ENCODE results near the gene OR6X1.

The OR6X1 gene, protein sequence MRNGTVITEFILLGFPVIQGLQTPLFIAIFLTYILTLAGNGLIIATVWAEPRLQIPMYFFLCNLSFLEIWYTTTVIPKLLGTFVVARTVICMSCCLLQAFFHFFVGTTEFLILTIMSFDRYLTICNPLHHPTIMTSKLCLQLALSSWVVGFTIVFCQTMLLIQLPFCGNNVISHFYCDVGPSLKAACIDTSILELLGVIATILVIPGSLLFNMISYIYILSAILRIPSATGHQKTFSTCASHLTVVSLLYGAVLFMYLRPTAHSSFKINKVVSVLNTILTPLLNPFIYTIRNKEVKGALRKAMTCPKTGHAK

DNA sequence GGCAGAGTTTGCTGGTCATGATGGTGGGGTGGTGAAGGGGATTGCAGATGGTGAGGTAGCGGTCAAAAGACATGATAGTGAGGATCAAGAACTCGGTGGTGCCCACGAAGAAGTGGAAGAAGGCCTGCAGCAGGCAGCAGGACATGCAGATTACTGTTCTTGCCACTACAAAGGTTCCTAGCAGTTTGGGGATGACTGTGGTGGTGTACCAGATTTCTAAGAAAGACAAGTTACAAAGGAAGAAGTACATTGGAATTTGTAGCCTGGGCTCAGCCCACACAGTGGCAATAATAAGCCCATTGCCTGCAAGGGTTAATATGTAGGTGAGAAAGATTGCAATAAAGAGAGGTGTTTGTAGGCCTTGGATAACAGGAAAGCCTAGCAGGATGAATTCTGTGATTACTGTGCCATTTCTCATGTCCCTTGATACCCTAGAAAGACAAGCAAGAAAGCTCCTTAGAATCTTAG is at the start of gene OR6X1:
Gene OR6X1, minus strand, starts transcription at position 418 of the 468 bp plus-strand sequence. Its CDS starts 0 bp downstream, at position 418.
- DNase-seq, result no peak

DNA sequence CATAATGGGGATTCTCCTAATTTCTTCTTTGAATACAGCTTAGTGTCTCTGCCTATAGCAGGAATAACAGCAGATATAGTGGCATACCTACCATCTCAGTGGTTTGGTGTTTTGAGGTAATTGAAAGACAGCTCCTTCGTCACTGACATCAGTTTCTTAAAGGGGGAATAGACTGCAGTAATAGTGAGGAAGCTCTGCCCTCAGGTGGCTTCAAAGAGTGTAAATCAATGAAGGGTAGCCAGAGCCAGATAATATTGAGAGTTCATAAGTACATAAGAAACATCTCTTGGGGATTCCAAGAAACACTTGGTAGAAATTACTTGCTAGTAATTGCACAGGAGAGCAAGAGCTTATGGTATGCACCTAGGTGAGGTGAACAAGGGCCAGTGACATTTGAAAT is 47.4 kb upstream of the OR6X1 start:
- DNase-seq, result no peak

- peak in 1 of 2 experiments; percentile 4 for DNase-seq
Observed at GRCh38 chr11:123800036-123800435, 45.7 kb upstream of the OR6X1 start.

DNA sequence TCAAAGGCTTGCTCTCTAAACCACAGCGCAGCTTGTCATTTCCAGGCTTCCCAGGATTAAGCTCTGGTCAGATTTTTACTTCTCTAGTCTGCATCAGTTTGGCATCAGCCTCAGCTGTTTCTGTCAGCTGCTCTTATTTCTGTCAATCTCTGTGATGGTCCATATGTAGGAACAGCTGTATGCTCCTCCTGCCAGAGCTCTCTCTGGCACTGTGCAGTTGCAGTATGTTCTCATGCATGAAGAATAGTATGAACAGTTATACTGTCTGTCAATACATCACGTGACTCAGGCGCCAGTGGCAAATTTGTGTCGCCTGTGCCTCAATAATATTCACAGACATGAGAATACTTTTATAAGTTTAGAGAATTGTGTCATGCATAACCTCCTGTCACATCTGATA is 45.1 kb upstream of the OR6X1 start:
- peak; percentile 20 to 75 for DNase-seq

GRCh38 chr11:123798513-123799252 is 44.4 kb upstream of the OR6X1 start:
- DNase-seq, result no peak

DNA sequence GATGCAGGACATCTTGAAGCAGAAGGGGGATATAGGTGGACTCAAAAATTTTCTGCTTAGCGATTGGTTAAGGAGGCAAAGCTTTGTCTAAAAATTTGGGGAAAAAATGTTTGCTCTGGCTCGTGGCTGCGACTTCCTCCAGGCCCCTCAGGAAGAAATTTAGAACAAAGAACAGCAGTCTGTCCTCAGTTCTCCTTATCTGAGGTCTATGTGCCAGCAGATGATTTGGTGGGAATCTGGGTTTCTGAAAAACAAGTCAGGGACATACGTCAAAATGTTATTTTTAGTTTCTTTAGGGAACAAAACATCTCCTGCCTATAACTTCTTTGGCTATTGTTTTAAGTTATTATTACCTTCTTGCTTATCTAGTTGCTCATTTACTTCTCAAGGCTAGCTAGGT is 43.8 kb upstream of the OR6X1 start:
- DNase-seq, result no peak

GRCh38 chr11:123797541-123797940 is 43.2 kb upstream of the OR6X1 start:
- DNase-seq, result no peak

GRCh38 chr11:123797114-123797513 is 42.8 kb upstream of the OR6X1 start:
- DNase-seq, result no peak

GRCh38 chr11:123796226-123796625 is 41.9 kb upstream of the OR6X1 start:
- no peak for DNase-seq

DNA sequence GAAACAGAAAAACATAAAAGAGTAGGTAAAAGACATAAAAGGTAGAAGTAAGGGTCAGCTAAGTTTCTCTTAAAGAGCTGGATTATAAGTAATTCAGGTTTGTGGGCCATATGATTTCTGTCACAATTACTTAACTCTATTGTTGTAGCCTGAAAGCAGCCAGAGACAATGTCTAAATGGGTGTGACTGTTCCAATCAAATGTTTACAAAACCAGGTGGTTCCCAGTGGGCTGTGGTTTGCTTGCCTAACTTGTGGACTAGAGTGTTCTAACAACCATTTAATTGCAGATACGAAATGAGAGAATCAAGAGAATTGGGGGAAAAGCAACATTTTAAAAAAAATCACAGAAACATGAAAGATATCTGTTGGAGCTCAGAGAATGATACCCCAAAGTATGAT is 29.2 kb upstream of the OR6X1 start:
- DNase-seq, result no peak

GRCh38 chr11:123778511-123778910 is 24.2 kb upstream of the OR6X1 start:
- DNase-seq, result no peak

DNA sequence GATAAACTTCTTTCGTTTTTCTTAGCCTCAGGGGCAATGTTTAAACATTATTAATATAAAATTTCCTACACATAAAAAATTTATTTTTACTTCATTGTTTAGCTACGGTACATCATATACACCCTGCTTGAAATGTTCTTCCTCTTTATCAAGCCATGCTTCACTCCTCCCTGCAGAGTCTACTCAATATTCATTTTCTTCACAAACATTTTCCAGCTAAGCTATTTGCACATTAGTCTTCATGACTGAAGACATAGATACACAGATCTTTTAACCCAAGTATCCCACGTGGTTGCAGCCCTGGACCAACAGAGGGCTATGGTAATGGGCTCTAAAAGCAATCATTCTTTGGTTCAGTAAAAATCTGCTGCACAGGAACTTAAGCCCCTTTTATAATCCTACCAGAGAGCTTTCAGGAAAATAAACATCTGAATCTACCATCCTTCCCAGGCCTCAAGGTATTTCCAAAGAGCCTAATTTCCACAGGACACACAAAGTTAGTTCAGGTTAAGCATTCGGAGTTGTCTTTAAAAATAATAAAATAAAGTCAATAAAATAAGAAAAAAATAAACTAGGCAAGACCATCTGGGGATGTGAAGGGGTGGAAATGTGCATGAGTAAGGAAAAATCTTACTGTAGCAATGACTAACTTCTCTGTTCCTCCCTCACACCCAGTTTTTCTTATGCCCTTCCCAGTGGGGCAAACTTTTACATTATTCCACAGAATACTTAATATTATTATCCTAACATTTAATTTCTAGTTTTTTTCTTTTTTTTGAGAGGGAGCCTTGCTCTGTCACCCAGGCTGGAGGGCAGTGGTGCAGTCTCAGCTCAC is 21.6 kb upstream of the OR6X1 start:
- DNase-seq, result no peak

DNA sequence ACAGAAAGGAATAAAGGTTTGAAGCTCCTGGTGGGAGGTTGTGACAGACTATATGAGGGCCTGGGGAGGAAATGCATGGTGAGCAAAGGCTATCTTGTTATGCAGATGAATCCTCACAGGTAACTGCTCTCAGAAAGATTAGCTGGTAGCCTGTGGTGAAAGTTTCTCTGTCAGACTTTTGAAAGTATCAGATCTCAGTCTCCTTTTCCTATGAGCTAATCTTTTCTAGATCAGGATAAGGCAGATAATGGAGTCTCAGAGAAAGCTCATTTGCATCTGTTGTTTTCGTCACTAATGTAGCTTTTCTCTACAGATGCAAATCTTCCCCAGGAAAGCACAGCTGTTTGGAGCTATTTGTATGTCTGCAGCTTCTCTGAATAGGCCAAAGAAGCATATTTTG is 21.0 kb upstream of the OR6X1 start:
- DNase-seq, result no peak

DNA sequence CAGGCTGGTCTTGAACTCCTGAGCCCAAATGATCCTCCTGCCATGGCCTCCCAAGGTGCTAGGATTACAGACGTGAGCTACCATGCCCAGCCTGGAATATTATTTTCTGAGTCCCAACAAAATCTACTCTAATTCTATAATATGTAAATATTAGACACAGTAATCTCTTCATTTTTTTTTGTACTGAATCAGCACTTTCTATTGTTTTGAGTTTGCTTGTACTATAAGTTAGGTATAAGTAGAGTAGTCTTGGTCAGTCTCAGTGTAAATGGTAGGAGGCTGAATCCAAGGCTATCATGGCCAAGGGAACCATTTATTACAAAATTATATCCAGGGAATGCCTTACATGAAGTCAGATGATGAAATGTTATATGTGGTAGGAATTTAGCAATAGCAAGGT is 19.6 kb upstream of the OR6X1 start:
- no peak for DNase-seq

DNA sequence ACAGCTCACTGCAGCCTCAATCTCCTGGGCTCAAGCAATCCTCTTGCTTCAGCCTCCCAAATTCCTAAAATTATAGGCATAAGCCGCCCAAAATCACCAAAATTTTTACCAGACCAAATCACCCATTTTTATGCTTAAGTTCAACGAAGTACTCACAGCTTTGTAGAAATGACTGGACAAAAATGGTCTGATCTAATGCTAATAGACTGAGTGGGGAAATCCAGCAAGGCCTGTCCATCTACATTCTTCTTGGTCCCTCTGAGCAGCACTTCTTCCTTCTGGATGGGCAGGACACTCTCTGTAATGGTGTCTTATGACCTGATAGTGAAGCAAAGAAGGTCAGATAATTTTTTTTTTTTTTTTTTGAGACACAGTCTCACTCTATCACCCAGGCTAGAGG is 18.7 kb upstream of the OR6X1 start:
- DNase-seq, result no peak

GRCh38 chr11:123771664-123772063 is 17.3 kb upstream of the OR6X1 start:
- no peak for DNase-seq

GRCh38 chr11:123770712-123771111 is 16.4 kb upstream of the OR6X1 start:
- no peak for DNase-seq

DNA sequence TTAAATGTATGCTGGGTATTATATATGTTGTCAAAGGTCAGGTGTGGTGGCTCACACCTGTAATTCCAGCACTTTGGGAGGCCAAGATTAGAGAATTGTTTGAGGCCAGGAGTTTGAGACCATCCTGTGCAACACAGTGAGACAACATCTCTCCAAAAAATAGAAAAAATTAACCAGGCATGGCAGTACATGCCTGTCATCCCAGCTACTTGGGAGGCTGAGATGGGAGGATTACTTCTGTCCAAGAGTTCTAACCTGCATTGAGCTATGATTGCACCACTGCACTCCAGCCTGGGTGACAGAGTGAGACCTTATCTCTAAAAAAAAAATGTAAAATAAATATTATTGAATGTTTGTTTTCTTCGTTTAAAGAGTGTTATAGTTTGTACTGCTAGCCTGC is 11.3 kb upstream of the OR6X1 start:
- DNase-seq, result no peak

DNA sequence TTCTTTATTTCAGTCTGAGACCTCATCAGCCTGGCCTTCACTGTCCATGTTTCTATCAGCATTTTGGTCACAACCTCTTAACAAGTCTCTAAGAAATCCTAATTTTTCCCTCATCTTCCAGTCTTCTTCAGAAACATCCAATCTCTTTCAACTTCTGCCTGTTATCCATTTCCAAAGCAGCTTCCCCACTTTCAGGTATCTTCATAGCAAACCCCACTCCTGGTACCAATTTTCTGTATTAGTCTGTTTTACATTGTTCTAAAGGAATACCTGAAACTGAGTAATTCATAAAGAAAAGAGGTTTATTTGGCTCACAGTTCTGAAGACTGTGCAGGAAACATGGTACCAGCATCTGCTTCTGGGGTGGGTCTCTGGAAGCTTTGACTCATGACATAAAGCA is 8.1 kb upstream of the OR6X1 start:
- DNase-seq, result no peak

GRCh38 chr11:123760894-123761293 is 6.6 kb upstream of the OR6X1 start:
- no peak for DNase-seq

GRCh38 chr11:123757976-123758375 is 3.7 kb upstream of the OR6X1 start:
- DNase-seq, result no peak

DNA sequence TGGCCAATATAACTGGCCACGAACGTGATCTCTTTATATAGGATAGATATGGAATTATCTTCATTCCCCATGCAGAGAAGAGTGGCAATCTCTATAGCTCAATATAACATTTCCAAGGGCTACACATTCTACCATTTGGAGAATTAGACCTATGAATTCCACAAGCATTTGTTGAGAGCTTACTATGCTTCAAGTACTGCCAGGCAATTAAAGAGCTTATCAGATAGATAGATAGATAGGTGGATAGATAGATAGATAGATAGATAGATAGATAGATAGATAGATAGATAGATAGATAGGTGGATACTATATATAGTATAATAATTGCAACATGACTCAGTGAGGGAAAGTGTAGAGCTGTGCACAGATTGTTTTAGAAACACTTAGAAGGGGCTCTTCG is 1.5 kb upstream of the OR6X1 start:
- DNase-seq, result no peak

GRCh38 chr11:123755344-123755743 is 1.0 kb upstream of the OR6X1 start:
- DNase-seq, result no peak

GRCh38 chr11:123753110-123753509 is 1.2 kb downstream of the OR6X1 start:
- DNase-seq, result no peak

Data from NCI-H446 (cell line).